GM19372 (cell line): ENCODE results near the gene PPP5C.

Source experiments
- ATAC-seq: cut with Tn5 transposase; IDR thresholded peaks from one replicate; pipeline ENCODE4 v1.9.1; 2021; ENCODE audit warnings: mild to moderate bottlenecking, low read depth, moderate library complexity; ENCODE audit not compliant: unreplicated experiment

PPP5C gene

GRCh38 chr19:46330319-46330918 lies 16.5 kb upstream of the PPP5C start:
- ATAC-seq = no peak

GRCh38 chr19:46337487-46337886 lies 9.4 kb upstream of the PPP5C start:
- ATAC-seq = no peak

DNA sequence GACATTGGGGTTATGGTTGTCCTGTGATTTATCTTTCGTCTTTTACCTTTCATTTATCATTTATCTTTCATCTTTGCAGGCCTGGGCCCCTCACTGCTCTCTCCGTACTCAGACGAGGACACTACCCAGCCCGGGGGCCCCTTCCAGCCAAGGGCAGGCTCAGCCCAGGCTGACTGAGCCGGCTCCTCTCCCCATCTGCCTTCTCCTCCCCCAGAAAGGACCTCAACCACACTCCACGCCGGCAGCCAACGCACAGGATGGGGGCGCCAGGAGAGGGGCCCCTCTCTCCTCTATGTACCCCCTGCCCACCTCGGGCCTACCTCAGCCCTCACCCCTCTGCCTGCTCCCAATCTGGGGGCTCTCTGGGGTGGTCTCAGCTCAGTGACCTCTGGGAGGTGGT lies 7.4 kb upstream of the PPP5C start:
- ATAC-seq = no peak

DNA sequence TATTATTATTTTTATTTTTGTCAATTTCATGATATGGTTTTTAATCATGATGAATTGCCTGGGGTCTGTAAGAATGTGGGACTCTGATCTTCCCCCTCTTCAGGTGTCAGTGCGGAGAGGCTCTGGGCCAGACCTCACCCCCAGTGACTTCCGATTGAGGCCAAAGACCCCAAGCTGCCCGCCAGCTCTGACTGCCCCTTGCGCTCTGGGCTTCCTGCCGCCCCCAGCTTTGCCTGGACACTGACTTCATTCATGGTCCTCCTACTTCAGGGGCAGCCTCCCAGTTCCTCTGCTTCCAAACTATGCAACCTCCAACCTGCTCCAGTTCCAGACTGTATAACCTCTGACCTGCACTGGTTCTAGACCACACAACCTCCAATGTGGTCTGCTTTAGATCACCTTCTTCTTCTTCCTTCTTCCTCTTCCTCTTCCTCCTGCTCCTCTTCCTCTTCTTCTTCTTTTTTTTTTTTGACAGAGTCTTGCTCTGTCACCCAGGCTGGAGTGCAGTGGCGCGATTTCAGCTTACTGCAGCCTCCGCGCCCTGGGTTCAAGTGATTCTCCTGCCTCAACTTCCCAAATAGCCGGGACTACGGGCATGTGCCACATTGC lies 6.7 kb upstream of the PPP5C start:
- no peak for ATAC-seq

- no peak for ATAC-seq
Measured at GRCh38 chr19:46341937-46342336, 5.0 kb upstream of the PPP5C start.

GRCh38 chr19:46344363-46344762 lies 2.5 kb upstream of the PPP5C start:
- no peak for ATAC-seq

DNA sequence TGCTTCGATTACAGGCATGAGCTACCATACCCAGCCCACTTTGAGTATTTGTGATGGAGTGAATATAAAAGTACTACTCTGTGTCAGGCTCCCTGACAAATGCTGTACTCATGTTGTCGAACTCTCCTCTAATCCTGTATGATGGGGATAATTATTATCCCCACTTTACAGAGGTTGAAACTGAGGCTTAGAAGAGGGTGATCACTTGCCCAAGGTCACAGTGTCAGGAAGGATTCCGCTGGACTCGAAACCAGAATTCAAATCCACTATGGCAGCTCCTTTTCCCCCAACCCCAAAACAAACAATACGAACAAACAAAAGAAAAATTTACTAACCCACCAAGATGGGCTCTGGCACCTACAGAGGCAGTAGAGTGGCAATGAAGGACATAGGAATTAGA lies 1.7 kb upstream of the PPP5C start:
- no peak for ATAC-seq

GRCh38 chr19:46347572-46347883 lies 641 bp downstream of the PPP5C start:
- no peak for ATAC-seq

DNA sequence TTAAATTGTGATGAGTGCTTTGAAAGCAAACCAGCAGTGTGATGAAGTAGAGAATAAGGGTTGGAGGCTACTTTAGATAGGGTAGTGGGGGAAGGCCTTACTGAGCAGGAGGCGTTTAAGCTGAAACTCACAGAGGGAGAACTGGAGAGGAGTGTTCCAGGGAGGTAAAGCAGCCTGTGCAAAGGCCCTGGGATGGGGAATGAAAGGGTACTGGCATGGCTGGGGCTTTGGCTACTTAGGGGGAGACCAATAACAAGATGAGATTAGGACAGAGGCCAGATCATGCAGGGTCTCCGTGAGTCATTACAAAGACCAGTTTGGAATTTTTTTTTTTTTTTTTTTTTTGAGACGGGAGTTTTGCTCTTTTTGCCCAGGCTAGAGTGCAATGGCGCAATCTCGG lies 1.1 kb downstream of the PPP5C start:
- no peak for ATAC-seq

- ATAC-seq = no peak
Measured at GRCh38 chr19:46349311-46349993, 2.6 kb downstream of the PPP5C start.

GRCh38 chr19:46350029-46350757 lies 3.3 kb downstream of the PPP5C start:
- no peak for ATAC-seq

GRCh38 chr19:46350758-46351159 lies 3.9 kb downstream of the PPP5C start:
- ATAC-seq = no peak

DNA sequence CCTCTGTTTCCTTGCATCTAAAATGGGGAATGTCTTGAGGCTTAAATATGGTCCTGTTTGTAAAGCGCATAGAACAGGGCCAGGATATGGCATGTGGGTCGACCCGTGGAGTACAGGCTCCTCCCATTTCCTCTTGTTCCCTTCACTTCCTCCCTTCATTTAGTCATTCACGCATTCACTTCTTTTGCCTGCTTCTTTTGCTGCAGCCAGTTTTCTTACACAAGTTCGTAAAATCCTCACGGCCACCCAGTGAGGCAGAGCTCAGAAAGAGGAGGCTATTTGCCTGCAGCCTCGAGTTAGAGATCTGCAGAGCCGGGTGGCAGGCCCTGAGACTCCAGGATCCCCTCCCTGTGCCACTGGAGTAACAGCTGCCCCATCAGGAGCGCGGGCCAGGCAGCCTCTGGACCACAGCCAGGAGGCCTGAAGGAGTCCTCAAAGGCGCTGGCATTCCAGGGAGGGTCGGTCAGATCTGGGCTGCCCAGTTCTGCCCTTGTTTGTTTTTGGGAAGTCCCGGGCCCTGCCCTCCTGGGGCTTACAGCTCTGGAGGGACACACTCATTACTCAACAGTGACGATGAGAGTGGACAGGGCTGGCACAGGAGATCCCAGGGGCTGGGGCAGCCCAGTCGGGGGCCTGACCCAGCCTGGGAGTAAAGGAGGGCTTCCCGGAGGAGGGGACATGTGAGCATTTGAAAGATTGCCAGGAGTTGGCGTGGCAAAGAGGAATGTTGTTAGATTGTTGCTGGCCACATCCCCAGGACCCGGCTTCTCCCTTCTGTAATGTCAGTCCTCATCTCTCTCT lies 4.6 kb downstream of the PPP5C start:
- no peak for ATAC-seq

GRCh38 chr19:46353730-46354528 lies 7.0 kb downstream of the PPP5C start:
- ATAC-seq = no peak

DNA sequence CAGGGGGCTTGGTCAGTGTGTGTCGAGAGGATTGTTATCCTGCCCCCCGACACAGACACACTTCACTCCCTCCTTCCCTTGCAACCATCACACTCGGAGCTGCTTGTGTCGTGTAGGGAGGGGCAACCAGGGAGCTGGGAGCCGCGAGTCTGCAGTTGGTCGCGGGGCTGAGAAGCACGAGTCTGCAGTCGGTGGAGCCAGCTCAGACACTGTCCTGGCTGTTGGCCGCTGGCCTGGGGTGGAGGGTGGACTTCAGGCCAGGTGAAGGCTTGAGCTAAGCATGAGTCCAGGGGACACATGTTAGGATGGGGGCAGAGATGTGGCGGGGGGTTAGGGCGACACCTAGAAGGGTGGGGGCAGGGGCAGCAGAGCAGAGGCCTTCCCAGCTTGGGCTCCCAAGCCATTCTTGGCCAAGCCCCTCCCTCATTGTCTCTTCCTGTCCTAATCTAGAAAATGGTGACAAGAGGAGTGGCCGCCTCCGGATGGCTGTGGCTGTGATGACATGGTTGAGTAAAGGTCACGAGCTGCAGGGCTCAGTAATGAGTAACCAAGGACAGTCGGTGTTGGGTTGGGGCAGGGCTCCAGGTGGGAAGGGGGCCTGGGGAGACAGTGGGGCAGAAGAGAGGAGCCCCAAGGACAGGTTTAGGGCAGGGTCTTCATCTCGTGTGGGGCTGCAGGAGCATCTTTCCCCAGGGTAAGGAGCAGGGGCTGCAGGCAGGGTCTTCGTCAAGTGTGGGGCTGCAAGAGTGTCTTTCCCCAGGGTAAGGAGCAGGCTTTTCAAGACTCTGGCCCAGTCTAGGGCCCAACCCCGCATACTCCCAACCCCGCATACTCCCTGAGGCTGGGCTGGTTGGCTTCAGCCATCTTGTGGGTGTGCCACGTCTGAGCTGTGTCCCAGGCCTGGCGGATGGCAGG lies 8.6 kb downstream of the PPP5C start:
- no peak for ATAC-seq

- no peak for ATAC-seq
Measured at GRCh38 chr19:46356149-46357055, 9.5 kb downstream of the PPP5C start.

- ATAC-seq = no peak
Measured at GRCh38 chr19:46357846-46358583, 11.1 kb downstream of the PPP5C start.
